Kidney epithelial cell (primary cell): ENCODE data around the gene XRCC4. TPM values are rescaled to one million over a fixed set of nuclear protein-coding genes. Genes with fewer than 3 reads are reported as not detected.

Experiments
- DNase-seq: peaks from one replicate; pipeline ENCODE4 v3.0.0-alpha.2; 2010; ENCODE audit warnings: low read depth
- H3K27me3 ChIP-seq: 2 replicates; pipeline ENCODE4 v1.6.0; 2011; ENCODE audit warnings: low read length; ENCODE audit not compliant: control insufficient read depth, insufficient read depth
- H3K36me3 ChIP-seq: 2 replicates; pipeline ENCODE4 v1.5.1; 2011; ENCODE audit warnings: low read length; ENCODE audit not compliant: control insufficient read depth, insufficient read depth
- H3K4me3 ChIP-seq: 2 replicates; pipeline ENCODE4 v1.5.1; 2011; ENCODE audit warnings: low read depth, mild to moderate bottlenecking, control low read depth, low read length
- CTCF ChIP-seq: IDR thresholded peaks from 2 replicates; pipeline ENCODE4 v1.5.1; 2011; ENCODE audit warnings: mild to moderate bottlenecking, moderate library complexity, low read length, control low read depth, inconsistent platforms; ENCODE audit not compliant: insufficient read depth, poor library complexity, severe bottlenecking
- total RNA-seq: library from RNA; depleted of rRNA; stranded (reverse); fragments of >200 nt; gene quantifications from 2 replicates; pipeline ENCODE4 v1.2.3, GENCODE V29; 2015

The XRCC4 gene
- total RNA-seq, 1 donor from 2014 or later = 7.6 TPM

DNA sequence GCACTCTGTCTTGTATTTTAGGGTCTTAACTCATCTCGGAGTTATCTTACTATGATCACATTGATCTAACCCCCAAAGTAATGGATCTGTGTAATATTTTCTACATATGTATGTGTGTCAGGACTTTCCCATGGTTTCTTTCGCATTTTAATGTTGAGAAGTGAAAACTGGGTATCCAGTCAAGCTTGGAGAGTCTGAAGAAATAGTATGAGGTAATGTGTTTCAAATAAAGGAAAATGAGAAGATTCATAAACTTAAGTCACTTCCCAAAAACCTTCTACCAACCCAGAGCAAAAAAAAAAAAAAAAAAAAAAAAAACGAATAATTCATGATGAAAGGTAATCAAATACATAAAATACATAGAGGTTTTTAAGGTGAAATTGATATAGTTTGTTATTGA lies 206.4 kb downstream of the XRCC4 start:
- no peak for DNase-seq
- no peak overlapping the region for H3K4me3 ChIP-seq
- no peaks in the 10 kb centered on the region for H3K36me3 ChIP-seq
- no peaks in the 10 kb centered on the region for H3K27me3 ChIP-seq
- TF ChIP-seq CTCF = no peak

DNA sequence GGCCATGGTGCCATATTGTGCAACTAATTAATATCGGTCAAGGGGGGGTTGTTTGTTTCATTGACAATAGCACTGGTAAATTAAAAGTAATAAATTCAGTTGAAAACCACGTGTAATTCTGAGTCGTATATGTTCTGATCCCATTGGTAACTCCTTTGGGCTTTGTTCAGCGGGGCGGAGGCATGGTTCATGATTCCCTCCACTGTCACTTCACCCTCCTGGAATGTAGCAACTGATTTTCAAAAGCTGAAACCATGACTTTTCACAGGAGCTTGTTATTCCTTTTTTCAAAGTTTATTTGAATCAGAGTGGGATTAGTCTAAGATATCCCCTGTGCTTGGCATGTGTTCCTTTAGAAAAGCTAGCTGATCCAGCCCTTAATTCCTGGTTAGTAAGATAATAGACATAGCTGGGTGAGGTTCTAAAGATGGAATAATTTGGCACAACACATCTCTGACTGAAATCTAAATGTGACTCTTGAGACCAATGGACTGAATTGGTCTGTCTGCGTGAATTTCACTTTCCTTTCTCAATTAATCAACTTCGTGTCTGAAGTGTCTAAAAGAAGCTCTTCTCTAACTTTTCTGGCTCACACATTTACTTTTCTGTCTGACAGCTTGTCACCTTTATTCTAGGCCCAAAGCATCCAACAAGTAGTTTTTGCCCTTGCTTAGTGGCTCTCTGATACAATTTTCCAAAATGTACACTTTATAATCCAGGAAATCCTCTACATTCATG lies 208.5 kb downstream of the XRCC4 start:
- TF ChIP-seq CTCF = no peak
- Histone ChIP-seq H3K27me3 (no peaks in the 10 kb centered on the region), H3K4me3 (no peak overlapping the region), H3K36me3 (no peaks in the 10 kb centered on the region)
- no peak for DNase-seq

DNA sequence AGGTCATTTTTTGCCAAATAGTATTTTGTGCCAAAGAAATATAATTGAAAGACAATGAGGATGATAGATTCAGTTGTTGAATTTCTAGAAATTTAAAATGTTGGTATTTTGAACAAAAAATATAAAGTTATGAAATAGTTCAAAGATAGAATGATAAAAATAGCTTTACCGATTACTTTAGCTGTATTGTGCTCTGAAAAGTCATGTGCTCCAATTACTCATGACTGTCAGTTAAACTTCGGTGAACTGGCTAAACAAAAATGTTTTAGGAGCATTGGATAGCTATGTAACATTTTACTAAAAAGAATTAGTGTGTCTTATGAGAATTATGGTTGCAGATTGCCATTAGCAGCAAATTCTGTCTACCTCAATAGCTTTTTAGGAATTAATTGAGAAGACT lies 216.9 kb downstream of the XRCC4 start:
- H3K36me3 ChIP-seq = no peaks in the 10 kb centered on the region
- no peak for TF ChIP-seq CTCF
- DNase-seq = no peak
- no peak overlapping the region for H3K4me3 ChIP-seq
- H3K27me3 ChIP-seq = no peaks in the 10 kb centered on the region

GRCh38 chr5:83299353-83299752 lies 222.0 kb downstream of the XRCC4 start:
- Histone ChIP-seq H3K4me3 (no peak overlapping the region), H3K36me3 (no peaks in the 10 kb centered on the region), H3K27me3 (no peaks in the 10 kb centered on the region)
- no peak for DNase-seq
- no peak for TF ChIP-seq CTCF

- no peaks in the 10 kb centered on the region for H3K27me3 ChIP-seq
Observed at GRCh38 chr5:83306572-83307241, 229.4 kb downstream of the XRCC4 start.

More at GRCh38 chr5:83306572-83307241, 229.4 kb downstream of the XRCC4 start:
- peak; percentile 56 for DNase-seq
- no peaks in the 10 kb centered on the region for H3K36me3 ChIP-seq
- H3K4me3 ChIP-seq = no peak overlapping the region
- TF ChIP-seq CTCF = no peak
